D721Med (cell line): ENCODE measurements around the gene RSF1.

Source experiments
- DNase-seq: peaks from one replicate; pipeline ENCODE4 v3.0.0; 2011; ENCODE audit warnings: low spot score; ENCODE audit not compliant: insufficient read length
- FAIRE-seq: peaks from 2 replicates; lab custom pipeline; 2011; peaks lifted over from hg19 to GRCh38; lab: Jason Lieb, UNC
- CTCF ChIP-seq: IDR thresholded peaks from 2 replicates; pipeline ENCODE4 v1.5.1; 2012; ENCODE audit warnings: mild to moderate bottlenecking, control low read depth; ENCODE audit not compliant: insufficient read depth; ENCODE audit errors: missing control alignments

RSF1 gene

DNA sequence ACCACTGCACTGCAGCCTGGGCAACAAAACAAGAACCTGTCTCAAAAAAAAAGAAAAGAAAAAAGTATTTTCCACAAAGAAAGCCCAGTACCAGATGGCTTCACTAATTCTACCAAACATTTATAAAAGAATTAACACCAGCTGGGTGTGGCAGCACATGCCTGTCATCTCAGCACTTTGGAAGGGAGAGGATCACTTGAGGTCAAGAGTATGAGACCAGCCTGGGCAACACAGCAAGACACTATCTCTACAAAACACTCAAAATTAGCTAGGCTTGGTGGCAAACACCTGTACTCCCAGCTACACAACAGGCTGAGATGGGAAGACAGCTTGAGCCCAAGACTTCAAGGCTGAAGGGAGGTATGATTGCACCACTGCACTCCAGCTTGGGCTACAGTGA is 20.1 kb downstream of the RSF1 start:
- DNase-seq, result no peak
- no peak for FAIRE-seq
- no peak for TF ChIP-seq CTCF

DNA sequence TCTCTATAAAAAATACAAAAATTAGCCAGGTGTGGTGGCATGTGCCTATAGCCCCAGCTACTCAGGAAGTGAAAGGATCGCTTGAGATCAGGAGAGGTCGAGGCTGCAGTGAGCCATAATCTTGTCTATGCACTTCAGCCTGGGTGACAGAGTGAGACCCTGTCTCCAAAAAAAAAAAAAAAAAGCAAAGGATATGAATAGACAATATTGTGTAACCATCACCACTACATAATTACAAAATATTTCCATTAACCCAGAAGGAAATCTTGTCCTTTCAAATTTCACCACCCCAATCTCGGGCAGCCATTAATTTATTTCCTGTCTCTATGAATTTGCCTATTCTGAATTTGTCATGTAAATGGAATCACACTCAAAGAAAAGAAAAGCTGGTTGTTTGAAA is 21.2 kb downstream of the RSF1 start:
- no peak for TF ChIP-seq CTCF
- no peak for DNase-seq
- FAIRE-seq, result no peak

GRCh38 chr11:77793972-77794371 is 26.6 kb downstream of the RSF1 start:
- TF ChIP-seq CTCF, result no peak

DNA sequence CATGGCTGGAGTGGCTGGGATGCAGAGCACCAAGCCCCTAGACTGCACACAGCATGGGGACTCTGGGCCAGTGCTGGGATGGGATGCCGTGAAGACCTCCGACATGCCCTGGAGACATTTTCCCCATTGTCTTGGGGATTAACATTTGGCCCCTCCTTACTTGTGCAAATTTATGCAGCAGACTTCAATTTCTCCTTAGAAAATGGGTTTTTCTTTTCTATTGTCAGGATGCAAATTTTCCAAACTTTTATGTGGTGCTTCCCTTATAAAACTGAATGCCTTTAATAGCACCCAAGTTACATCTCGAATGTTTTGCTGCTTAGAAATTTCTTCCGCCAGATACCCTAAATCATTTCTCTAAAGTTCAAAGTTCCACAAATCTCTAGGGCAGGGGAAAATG is 29.2 kb downstream of the RSF1 start:
- no peak for TF ChIP-seq CTCF
- FAIRE-seq, result no peak
- no peak for DNase-seq

More at GRCh38 chr11:77793972-77794371, 26.6 kb downstream of the RSF1 start:
- DNase-seq (no peak), FAIRE-seq (no peak)

DNA sequence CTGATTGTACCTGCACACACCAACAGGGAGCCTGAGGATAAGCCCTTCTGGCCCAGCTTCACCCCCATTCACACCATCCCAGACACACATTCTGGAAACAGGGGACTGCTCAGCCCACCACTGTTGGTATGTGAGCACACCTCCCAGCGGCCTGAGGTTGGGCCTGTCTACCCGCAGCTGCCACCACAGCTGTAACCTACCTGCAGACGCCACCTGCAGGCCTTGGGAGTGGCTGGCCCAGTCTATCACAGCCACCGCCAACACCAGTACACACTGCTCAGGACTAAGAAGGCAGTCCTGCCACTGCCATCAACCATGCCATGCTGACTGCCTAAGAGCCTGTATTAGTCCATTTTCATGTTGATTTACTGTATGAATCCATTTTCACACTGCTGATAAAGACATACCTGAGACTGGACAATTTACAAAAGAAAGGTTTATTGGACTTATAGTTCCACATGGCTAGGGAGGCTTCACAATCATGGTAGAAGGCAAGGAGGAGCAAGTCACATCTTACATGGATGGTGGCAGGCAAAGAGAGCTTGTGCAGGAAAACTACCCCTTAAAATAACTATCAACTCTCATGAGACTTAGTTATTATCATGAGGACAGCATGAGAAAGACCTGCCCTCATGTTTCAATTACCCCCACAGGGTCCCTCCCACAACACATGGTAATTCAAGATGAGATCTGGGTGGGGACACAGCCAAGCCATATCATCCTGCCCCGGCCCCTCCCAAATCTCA is 30.6 kb downstream of the RSF1 start:
- FAIRE-seq (no peak), DNase-seq (no peak)
- TF ChIP-seq CTCF, result no peak

DNA sequence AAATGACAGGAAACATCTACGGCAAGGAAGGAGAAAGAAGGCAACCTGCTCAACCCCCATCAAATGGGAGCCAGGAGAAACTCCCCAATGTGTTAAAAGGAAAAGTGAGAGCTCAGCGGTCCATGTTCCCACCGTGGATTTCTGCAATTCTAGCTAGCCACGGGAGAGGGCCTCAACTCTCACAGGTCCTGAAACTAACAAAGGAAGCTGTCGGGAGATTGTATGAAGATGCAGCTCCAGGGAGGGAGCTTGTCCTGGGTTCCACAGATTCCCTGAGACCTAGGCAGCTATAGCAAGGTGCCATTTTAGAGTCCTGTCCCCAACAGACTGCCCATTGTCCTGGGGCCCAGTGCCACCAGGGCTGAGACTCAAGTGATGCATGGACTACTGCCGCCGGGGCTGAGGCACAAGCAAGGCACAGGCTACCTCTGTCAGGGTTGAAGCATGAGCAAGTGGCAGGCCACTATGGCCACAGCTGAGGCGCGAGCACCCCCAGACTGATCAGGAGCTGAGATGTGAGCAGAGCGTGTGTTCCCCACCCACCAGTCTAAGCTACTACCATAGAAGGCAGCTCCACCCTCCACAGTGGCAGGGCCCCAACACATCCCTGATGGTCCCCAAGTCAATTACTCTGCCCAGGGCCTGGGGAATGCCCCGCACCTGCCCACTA is 31.3 kb downstream of the RSF1 start:
- DNase-seq (no peak), FAIRE-seq (no peak)
- no peak for TF ChIP-seq CTCF

GRCh38 chr11:77784572-77784971 is 36.0 kb downstream of the RSF1 start:
- FAIRE-seq, result no peak
- no peak for TF ChIP-seq CTCF

More at GRCh38 chr11:77784572-77784971, 36.0 kb downstream of the RSF1 start:
- no peak for DNase-seq
